GM18507 (cell line): ENCODE measurements around the gene ACSM5.
"Not testable (repeated sequence)": the region's sequence is repeated elsewhere in the genome, so short reads cannot be mapped to it uniquely, and the experiment has no call there.

Experiments used
- DNase-seq: peaks from one replicate; pipeline ENCODE4 v3.0.0; 2011; ENCODE audit warnings: low read depth; ENCODE audit not compliant: insufficient read length; ENCODE audit errors: extremely low spot score
- FAIRE-seq: peaks from 2 replicates; lab custom pipeline; 2011; peaks lifted over from hg19 to GRCh38; lab: Jason Lieb, UNC

ACSM5 gene

GRCh38 chr16:20397468-20398074 lies 11.8 kb upstream of the ACSM5 start:
- FAIRE-seq (no peak), DNase-seq (no peak)

DNA sequence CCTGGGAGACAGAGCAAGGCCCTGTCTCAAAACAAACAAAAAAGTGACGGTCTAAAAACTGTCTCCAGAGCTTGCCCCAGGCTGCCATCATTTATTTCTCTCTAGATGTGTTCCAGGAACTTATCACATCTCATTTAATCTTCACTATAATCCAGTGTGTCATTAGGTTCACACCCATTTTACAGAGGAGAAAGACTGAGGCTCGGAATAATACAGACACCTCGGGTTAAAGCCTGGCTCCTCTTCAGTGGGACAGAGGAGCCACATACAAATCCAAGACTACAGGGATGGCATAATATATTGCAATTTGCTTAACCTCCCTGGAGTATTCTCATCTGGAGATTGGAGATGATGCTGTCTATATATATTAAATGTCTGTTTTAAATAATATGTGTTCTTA lies 10.7 kb upstream of the ACSM5 start:
- no peak for FAIRE-seq
- DNase-seq: no peak

DNA sequence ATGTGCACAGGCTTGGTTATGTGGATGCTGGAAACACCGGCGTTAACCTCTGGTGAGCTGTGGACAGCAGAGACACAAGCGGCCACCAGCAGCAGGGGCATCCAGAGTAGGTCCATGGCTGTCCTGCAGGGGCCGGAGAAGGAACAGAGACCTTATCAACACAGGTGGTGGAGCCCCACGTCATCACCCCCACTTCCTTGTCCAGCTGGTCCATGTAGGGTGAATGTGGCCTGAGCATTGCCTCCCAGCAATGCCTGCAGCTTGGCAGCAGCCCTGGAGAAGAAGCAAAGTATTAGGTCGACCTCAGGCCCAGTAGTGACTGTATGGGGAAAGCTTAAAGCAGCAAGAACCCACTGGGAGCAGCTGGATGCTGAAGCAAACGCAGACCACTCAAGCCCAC lies 10.1 kb upstream of the ACSM5 start:
- FAIRE-seq: no peak
- no peak for DNase-seq

DNA sequence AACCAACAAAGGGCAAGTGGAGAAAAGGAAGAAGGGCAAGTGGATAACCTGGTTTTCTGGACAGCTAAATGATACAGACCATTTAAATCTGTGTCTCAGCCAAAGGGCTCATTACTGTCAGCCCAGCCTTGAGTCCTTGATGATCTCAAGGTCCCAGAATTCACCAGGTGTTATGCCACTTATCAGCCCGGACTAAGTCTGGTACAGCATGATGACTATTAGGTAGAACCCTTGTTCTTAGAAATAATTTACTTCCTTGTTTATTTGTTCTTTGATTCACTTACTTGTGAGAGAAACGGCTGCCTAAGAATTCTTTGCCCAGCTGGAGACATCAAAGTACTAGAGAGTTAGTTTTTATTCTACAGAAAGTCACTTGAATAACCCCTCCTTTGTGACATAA lies 8.3 kb upstream of the ACSM5 start:
- FAIRE-seq: no peak
- DNase-seq: no peak

DNA sequence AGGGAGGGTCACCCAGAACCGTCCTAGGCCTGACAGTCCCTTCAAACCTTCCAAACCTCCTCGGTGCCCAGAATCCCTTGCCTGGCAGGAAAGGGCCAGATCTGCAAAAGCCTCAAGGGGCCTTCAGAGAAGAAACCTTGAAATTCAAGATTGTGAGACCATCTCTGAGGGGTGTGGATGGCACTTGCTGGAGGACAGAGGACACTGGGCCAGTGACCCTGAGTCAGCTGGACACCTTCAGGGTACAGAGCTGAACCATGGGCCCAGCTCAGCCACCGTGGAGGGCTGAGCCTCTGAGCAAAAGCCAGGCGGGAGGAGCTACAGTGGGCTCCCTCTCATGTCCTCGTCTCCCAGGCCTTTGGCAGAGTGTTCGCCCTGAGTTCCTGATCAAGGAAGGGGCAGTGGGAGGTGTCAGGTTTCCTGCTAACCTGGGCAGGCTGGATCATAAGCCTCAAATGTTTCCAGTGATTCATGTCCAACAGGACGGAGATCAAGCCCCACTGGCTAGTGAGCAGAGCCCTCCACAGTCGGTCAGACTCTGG lies 7.8 kb upstream of the ACSM5 start:
- no peak for FAIRE-seq
- no peak for DNase-seq

DNA sequence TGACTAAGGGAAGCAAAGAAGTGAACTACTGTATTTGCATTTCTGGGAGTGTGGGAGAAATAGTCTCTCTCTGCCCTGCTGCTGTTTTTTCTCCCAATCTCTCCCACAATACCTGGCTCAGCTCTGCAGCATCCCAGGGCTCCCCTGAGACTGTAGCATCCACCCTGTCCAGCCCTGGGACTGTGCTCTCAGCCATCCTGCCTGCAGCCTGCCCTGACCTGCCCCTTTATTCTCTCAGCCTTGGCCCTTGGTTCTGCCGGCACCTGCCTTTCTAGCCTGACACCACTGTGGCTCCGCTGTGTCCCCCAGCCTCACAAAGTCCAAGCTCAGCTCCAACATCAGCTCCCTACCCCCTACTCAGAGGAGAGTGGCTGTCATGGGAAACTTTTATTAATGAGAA lies 6.7 kb upstream of the ACSM5 start:
- no peak for FAIRE-seq
- DNase-seq: no peak

GRCh38 chr16:20404637-20405036 lies 4.7 kb upstream of the ACSM5 start, which contains the start of gene PDILT:
PDILT (minus strand) TSS chr16:20404737; CDS start chr16:20399300, 5,437 bp downstream.
- DNase-seq (no peak), FAIRE-seq (no peak)

DNA sequence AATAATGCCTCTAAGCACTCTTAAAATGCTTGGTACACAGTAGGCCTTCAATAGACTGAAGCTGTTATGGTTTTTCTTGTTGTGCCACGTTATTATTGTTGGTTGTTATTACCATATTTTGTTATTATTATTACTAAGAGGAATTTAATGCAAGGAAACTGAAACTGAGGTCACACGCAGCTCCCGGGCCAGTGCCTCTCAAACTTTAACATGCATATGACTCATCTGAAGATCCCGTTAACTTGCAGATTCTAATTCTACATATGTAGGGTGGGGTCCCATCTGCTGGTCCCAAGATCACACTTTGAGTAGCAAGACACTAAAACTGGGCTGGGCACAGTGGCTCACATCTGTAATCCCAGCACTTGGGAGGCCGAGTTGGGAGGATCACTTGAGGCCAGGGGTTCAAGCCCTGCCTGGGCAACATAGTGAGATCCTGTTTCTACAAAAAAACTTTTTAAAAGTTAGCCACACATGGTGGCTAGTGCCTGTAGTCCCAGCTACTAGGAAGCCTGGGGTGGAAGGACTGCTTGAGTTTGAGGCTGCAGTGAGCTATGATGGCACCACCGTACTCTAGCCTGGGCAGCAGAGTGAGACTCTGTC lies 888 bp downstream of the ACSM5 start:
- FAIRE-seq (peak; percentile 75), DNase-seq (peak; percentile 39)

GRCh38 chr16:20411055-20411454 lies 1.7 kb downstream of the ACSM5 start:
- FAIRE-seq (peak; percentile 69), DNase-seq (no peak)

GRCh38 chr16:20415541-20415940 lies 6.2 kb downstream of the ACSM5 start:
- FAIRE-seq (no peak), DNase-seq (no peak)

GRCh38 chr16:20419093-20419492 lies 9.8 kb downstream of the ACSM5 start:
- not testable (repeated sequence) for DNase-seq, FAIRE-seq

- not testable (repeated sequence) for DNase-seq, FAIRE-seq
Measured at GRCh38 chr16:20421748-20422147, 12.4 kb downstream of the ACSM5 start.

- FAIRE-seq: not testable (repeated sequence)
Measured at GRCh38 chr16:20423772-20424128, 14.4 kb downstream of the ACSM5 start.

GRCh38 chr16:20424129-20424866 lies 15.0 kb downstream of the ACSM5 start:
- DNase-seq (no peak), FAIRE-seq (no peak)

More at GRCh38 chr16:20423772-20424128, 14.4 kb downstream of the ACSM5 start:
- not testable (repeated sequence) for DNase-seq

DNA sequence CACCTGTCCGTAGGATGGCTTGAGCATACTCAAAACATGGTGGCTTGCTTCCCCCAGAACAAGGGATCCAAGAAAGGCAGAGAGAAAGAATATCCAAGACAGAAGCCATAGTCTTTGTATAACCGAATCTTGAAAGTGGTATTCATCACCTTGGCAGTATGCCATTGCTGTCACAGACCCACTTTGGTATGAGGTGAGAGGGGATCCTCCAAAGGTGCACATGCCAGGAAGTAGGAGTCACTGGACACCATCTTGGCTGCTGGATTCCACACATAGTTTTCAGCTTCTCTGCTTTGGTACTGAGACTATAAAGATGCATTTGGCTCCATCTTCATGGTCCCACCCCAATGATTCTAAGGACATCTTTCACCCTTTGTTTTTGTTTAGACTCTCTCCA lies 18.1 kb downstream of the ACSM5 start:
- not testable (repeated sequence) for FAIRE-seq, DNase-seq

DNA sequence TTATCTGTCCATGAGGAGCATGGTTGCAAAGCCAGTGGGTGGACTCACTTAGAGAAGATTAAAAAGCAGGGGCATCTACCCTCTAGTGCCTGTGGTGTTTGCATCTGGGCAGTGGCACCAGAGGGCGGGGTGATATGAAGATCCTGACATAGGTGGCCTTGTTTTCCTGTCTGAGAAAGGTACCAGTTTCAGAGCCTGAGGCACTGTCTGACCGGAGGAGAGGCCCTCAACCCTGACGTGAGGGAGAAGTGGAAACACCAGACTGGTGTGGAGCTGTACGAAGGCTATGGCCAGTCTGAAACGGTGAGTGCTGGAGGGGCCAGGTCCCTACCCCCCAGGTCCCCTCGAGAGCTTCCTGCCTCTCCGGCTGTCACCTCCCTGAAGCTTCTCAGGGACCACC lies 20.2 kb downstream of the ACSM5 start:
- not testable (repeated sequence) for FAIRE-seq, DNase-seq

DNA sequence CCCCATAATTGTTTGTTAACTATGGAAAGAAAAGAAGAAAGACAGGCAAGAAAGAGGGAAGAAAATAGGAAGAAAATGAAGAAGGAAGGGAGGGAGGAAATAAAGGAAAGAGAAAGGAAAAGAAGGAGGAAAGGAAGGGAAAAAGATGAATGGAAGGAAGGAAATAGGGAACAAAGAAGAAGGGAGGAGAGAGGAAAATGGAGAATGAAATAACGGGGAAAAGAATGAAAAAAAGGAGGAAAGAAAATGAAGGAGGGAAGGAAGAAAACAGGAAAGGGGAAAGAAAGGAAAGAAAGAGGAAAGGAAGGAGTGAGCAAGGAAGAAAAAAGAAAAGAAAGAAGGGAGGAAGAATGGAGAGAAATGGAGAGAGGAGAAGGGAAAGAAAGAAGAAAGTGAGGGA lies 21.1 kb downstream of the ACSM5 start:
- DNase-seq, FAIRE-seq: not testable (repeated sequence)

DNA sequence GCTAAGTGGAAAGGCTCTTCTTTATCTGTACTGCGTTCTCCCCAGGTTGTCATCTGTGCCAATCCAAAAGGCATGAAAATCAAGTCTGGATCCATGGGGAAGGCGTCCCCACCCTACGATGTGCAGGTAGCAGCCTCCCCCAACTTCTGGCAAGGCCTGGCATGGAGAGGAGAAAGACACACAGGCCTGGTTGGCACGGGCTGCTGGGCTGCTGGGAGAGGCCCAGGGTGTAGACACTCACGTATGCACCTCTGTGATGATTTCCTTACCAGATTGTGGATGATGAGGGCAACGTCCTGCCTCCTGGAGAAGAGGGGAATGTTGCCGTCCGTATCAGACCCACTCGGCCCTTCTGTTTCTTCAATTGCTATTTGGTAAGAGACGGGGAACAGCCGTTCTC lies 21.6 kb downstream of the ACSM5 start:
- no peak for FAIRE-seq
- no peak for DNase-seq

- not testable (repeated sequence) for FAIRE-seq, DNase-seq
Measured at GRCh38 chr16:20438950-20439349, 29.6 kb downstream of the ACSM5 start.

DNA sequence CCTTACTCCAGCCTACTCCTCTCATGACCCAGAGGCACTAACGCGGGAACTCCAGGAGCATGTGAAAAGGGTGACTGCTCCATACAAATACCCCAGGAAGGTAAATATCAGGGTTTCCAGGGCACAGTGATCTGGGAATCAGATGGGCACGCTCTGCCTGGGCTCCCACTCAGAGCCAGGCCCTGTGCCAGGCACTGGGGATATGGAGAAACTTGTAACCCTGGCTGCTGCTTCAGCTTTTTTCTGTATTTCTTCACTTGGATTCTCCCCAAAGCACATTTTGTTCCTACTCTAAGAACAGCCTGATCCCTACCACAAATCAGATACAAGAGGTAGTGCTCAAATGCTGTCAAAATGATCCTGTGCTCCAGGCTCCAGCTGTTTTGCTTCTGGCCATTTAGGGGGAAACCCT lies 30.5 kb downstream of the ACSM5 start:
- DNase-seq, FAIRE-seq: not testable (repeated sequence)
